CD4-positive, alpha-beta T cell treated with Interleukin-4 for 1 hour (primary cell): Measurements from ENCODE around the gene IL22RA1.

Source experiments
- DNase-seq, 2 donors: peaks; one replicate each; pipeline ENCODE4 v3.0.0-alpha.2; 2020 to 2022

IL22RA1 gene

GRCh38 chr1:24142546-24143534 lies at the start of gene IL22RA1:
Gene IL22RA1 (minus strand): TSS chr1:24143140. CDS start chr1:24143082, 58 bp downstream.
- DNase-seq, result no peak

GRCh38 chr1:24191860-24192259 lies 48.9 kb upstream of the IL22RA1 start:
- DNase-seq, result peak; percentile 21 to 45

- DNase-seq, result peak in 1 of 2 donors; percentile 24
Observed at GRCh38 chr1:24190983-24191461, 48.1 kb upstream of the IL22RA1 start.

- DNase-seq, result peak; percentile 26 to 66
Observed at GRCh38 chr1:24189528-24189927, 46.6 kb upstream of the IL22RA1 start.

- peak; percentile 74 to 80 for DNase-seq
Observed at GRCh38 chr1:24186993-24187790, 44.3 kb upstream of the IL22RA1 start, which contains the start of gene IFNLR1. Gene IFNLR1 (minus strand): TSS chr1:24187289. CDS start chr1:24187248, 41 bp downstream.

GRCh38 chr1:24186711-24186992 lies 43.7 kb upstream of the IL22RA1 start:
- no peak for DNase-seq

GRCh38 chr1:24186031-24186710 lies 43.2 kb upstream of the IL22RA1 start:
- no peak for DNase-seq

- no peak for DNase-seq
Observed at GRCh38 chr1:24185076-24185475, 42.1 kb upstream of the IL22RA1 start.

- DNase-seq, result no peak
Observed at GRCh38 chr1:24182061-24182460, 39.1 kb upstream of the IL22RA1 start.

GRCh38 chr1:24181619-24182018 lies 38.7 kb upstream of the IL22RA1 start:
- no peak for DNase-seq

- DNase-seq, result no peak
Observed at GRCh38 chr1:24180676-24181075, 37.7 kb upstream of the IL22RA1 start.

GRCh38 chr1:24179251-24179840 lies 36.4 kb upstream of the IL22RA1 start:
- DNase-seq, result no peak

- no peak for DNase-seq
Observed at GRCh38 chr1:24178407-24178806, 35.5 kb upstream of the IL22RA1 start.

- no peak for DNase-seq
Observed at GRCh38 chr1:24177161-24177560, 34.2 kb upstream of the IL22RA1 start.

- no peak for DNase-seq
Observed at GRCh38 chr1:24175033-24175755, 32.3 kb upstream of the IL22RA1 start.

- no peak for DNase-seq
Observed at GRCh38 chr1:24173638-24174575, 31.0 kb upstream of the IL22RA1 start.

GRCh38 chr1:24172598-24172997 lies 29.7 kb upstream of the IL22RA1 start:
- DNase-seq, result no peak

GRCh38 chr1:24169286-24169685 lies 26.3 kb upstream of the IL22RA1 start:
- DNase-seq, result no peak

GRCh38 chr1:24168245-24168644 lies 25.3 kb upstream of the IL22RA1 start:
- no peak for DNase-seq

- DNase-seq, result no peak
Observed at GRCh38 chr1:24167008-24167407, 24.1 kb upstream of the IL22RA1 start.

GRCh38 chr1:24165500-24165899 lies 22.6 kb upstream of the IL22RA1 start:
- DNase-seq, result no peak
